Dermis blood vessel endothelial cell (primary cell): ENCODE measurements around the gene LDLRAD3. TPM values are rescaled to one million over a fixed set of nuclear protein-coding genes. Genes with fewer than 3 reads are reported as not detected.

Source experiments
- DNase-seq: peaks from one replicate; pipeline ENCODE4 v3.0.0; 2010
- total RNA-seq: library from RNA; depleted of rRNA; stranded (reverse); fragments of >200 nt; gene quantifications from 2 replicates; pipeline ENCODE4 v1.2.3, GENCODE V29; 2014

The LDLRAD3 gene
- total RNA-seq, 1 donor from 2014 or later, result 13.4 TPM

DNA sequence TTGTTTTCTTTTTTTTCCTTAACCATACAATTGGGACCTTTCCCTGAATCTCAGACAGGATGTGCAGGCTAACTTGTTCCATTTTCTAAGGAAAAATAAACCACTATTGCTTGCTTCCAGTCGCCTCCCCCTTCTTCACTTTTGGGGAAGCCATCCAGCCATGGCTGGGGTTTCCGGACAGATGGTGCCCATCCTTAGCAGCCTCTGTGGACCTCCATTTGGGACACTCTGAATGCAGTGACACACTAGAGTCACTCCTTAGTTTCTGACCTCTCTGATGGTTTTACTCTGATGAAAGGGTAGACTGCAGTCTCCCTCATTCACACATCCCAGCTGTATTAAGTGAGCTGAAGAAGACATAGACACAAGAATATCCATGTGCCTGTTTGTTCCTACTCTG is 198.1 kb downstream of the LDLRAD3 start:
- no peak for DNase-seq

GRCh38 chr11:36142439-36142838 is 198.6 kb downstream of the LDLRAD3 start:
- no peak for DNase-seq

- DNase-seq, result no peak
Observed at GRCh38 chr11:36142879-36143278, 199.0 kb downstream of the LDLRAD3 start.

GRCh38 chr11:36146437-36146836 is 202.6 kb downstream of the LDLRAD3 start:
- no peak for DNase-seq

- DNase-seq, result no peak
Observed at GRCh38 chr11:36147491-36147890, 203.6 kb downstream of the LDLRAD3 start.

- DNase-seq, result no peak
Observed at GRCh38 chr11:36148701-36149100, 204.8 kb downstream of the LDLRAD3 start.

DNA sequence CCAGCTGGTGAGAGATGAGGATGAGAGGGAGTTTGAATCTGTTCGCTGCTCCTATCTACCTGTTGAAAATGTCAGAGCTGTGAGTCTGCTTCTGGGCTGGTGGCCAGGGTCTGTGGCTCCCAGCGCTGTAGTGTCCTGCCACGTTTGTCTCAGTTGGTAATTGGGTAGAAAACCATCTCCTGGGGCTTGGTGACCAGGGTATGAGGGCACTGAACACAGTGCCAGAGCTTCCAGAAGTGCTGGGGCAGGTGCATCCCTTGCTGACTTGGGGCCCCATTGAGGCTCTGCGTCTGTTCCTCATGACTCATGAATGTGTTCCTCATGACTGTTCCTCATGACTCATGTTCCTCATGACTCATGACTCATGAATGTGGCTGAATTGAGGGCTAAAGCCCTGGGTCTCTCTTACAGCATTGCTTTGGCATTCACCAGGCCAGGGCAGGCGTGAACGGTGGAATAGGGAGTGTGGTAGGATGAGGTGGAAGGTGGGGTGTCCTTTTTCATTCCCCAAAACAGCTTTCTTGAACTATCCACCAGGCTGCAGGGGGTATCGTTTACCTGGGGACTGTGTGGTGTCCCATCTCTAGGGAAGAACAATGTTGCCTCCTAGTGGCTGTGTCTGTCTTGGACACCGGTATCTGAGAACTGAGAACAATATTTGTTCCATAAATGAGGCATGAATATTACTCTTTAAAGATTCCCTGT is 205.8 kb downstream of the LDLRAD3 start:
- DNase-seq, result peak; percentile 99

DNA sequence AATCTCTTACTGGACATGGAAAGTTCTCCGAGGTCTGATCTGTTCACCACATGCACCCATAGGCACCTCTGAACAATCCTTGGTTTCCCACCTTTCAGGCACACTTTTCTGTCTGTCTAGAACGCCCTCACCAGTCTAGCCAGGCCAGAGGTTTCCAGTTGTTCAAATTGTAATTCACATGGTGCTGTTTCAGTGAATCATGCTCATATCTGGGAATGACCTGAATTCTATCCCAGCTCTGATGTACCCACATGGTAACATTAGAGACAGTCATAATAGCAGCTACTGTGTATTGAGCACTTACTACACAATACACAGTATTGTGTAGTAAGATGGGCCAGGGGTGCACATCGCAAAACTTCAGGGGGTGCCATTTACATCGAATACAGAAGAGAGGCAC is 207.1 kb downstream of the LDLRAD3 start:
- no peak for DNase-seq

GRCh38 chr11:36151933-36152580 is 208.2 kb downstream of the LDLRAD3 start:
- DNase-seq, result no peak

- DNase-seq, result no peak
Observed at GRCh38 chr11:36153551-36153950, 209.7 kb downstream of the LDLRAD3 start.

- DNase-seq, result no peak
Observed at GRCh38 chr11:36155124-36155561, 211.3 kb downstream of the LDLRAD3 start.

DNA sequence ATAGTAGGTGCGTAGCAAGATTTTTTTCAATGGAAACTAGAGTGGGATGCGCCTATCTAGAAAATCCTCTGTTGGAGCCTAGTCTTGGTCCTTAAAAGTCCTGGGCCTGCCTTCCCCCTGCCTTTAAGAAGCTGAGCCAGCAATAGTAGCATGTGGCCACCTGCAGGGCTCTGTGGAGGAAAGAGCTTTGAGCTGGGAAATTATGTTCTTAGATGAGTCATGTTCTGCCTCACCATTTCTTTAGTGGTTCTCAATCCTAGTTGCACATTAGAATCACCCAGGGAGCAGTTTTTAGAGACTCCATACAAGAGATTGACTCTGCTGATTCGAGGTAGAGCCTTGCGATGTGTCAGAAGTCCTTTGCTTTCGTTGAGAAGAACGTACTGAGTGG is 211.9 kb downstream of the LDLRAD3 start:
- DNase-seq, result peak; percentile 49

DNA sequence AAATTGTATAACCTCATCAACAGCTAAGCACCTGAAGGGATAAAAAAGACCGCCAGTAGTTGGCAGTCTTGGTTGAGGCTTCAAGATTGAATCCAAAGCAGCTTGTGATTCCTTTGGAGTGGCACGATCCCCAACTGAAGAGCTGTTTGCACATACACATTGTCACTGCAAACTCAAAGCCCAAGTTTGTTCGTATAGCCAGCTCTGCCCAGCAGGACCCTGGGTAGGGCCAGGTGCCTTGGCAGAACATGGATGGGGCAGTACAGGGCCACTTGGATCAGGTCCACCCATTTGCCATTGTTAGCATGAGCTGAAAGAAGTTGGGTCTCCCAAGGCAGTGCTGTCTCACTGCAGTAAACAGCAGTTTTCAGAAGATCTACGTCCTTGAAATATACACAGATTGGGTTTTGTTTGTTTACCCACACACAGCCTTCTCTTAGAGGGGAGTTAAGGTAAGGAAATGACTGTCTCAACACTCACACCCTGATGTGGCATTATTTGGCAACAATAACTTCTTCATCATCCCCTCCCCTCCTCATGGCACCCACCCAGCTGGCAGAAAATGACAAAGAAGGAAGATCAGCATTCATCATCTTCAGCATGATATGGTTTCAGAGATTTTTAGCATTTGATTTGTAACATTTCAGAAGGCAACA is 212.4 kb downstream of the LDLRAD3 start:
- peak; percentile 58 for DNase-seq

- DNase-seq, result no peak
Observed at GRCh38 chr11:36156817-36157519, 213.1 kb downstream of the LDLRAD3 start.

- DNase-seq, result no peak
Observed at GRCh38 chr11:36160091-36160490, 216.2 kb downstream of the LDLRAD3 start.

DNA sequence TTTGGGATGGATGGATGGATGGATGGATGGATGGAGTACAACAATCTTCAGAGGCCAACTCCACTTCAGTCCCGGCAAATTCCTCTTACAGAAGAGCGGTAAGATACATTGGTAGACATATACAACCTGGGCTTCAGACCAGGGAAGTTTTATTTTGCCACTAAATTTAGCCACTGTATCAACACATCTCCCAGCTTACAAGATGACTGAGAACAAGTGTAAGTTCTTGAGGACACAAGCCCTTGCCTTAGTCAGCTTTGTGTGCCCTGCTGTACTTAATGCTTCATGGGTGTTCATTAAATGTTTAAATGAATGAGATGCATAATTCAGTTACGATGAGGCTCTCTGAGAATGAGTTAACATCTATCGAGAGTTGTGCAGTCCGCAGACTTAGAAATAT is 217.7 kb downstream of the LDLRAD3 start:
- no peak for DNase-seq

DNA sequence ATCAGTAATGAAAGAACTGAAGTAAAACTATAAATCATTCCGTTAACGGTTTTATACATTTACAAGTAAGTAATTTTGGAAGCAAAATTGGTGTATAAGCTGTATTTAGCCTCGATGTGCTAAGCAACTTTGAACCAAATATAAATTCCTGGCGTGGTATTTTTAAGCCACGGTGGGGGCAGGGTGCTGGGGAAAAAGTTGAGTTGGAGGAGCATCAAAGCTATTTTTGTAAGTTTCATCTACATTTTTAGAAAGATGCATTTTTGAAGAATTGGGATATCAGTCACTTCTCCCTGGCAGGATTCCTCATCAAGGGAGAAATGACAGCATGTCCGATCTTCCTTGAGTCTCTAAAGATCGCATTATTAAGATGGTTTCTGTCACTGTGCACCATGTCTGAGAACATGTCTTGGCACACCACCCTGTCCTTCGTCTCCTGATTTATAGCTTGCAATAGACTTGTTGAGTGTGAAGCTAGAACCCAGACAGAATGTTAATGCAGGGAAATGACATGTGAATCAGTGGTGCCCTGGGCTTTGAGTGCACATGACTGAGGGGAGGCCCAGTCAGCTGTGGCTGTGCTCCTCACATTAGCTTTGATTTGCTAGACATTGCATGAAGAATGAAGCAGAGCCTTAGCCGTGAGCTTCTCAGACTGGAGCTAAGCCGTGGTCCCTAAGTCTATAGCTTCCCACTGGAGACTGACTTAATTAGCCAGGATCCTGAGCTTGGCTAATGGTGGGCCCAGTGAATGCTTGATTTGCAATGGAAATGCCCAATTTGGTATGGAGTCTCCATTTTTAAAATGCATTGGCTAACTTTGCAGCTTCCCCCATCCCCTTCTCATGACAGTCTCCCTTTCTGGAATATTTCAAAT is 218.4 kb downstream of the LDLRAD3 start:
- DNase-seq, result no peak

DNA sequence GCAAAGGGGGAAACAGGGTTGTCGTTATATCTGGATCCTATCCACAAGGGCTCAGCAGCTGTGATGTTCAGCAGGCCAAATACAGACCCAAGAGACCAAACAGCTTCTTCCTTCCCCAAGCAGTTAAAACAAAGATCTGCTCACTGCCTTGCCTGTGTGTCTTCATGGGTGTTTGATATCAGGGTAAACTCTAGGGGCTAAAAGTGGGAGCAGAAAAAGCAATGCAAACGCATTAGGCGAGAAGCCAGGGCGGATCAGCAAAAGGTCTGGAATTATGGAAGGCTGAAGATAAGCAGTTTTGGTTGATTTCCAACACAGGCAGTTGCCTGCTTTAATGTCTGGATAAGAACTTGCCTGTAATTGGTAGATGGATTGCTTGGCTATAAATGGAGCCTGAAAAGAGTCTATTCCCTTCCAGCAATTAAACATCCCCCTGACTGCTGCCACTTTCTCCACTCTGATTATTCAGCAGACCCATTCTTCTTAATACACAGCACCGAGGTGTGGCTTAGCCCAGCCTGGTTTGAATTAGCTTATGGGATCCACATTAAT is 219.1 kb downstream of the LDLRAD3 start:
- DNase-seq, result no peak

GRCh38 chr11:36164506-36165250 is 220.8 kb downstream of the LDLRAD3 start:
- peak; percentile 61 for DNase-seq

- peak; percentile 82 for DNase-seq
Observed at GRCh38 chr11:36165621-36166397, 221.9 kb downstream of the LDLRAD3 start.
